HFFc6 (cell line): ENCODE data around the gene THOC5. TPM values are rescaled to one million over a fixed set of nuclear protein-coding genes. Genes with fewer than 3 reads are reported as not detected.

Source experiments
- DNase-seq: peaks from one replicate; pipeline ENCODE4 v3.0.0-alpha.2; 2018
- H3K27ac Mint-ChIP-seq: 2 replicates; pipeline ENCODE4 v1.8.0; 2020; ENCODE audit warnings: mild to moderate bottlenecking, mixed read lengths
- H3K27me3 Mint-ChIP-seq: 2 replicates; pipeline ENCODE4 v1.8.0; 2021; ENCODE audit warnings: mild to moderate bottlenecking, moderate library complexity, mixed read lengths; ENCODE audit not compliant: insufficient read depth
- H3K36me3 Mint-ChIP-seq: 2 replicates; pipeline ENCODE4 v1.8.0; 2021; ENCODE audit warnings: low read depth, mixed read lengths
- H3K4me1 Mint-ChIP-seq: 2 replicates; pipeline ENCODE4 v1.8.0; 2020; ENCODE audit warnings: low read depth, mixed read lengths
- H3K4me3 Mint-ChIP-seq: 2 replicates; pipeline ENCODE4 v1.8.0; 2020; ENCODE audit warnings: mild to moderate bottlenecking, moderate library complexity, mixed read lengths
- H3K9me3 Mint-ChIP-seq: 2 replicates; pipeline ENCODE4 v1.8.0; 2020; ENCODE audit warnings: mild to moderate bottlenecking, mixed read lengths
- total RNA-seq, 6 experiments: library from RNA; stranded (reverse); fragmentation: NEBNext Ultra II Directional; extraction: Animal tissue kit (Norgen Biotek cat#: 25700); gene quantifications; 2 replicates in 1 of 6; 3 replicates in 5 of 6; pipeline ENCODE4 v1.2.3, GENCODE V29; 2021
- TF ChIP-seq, protein P1 (sequence below): fragments of 200-600 bp; sonication (generic); IDR thresholded peaks from 2 replicates; pipeline ENCODE4 v1.5.0; 2021; ENCODE audit warnings: antibody characterized with exemption, mild to moderate bottlenecking

THOC5 gene
- total RNA-seq, 6 experiments from 2014 or later: 50.9 to 55.4 (median 53.0) TPM

- TF ChIP-seq, protein P1, sequence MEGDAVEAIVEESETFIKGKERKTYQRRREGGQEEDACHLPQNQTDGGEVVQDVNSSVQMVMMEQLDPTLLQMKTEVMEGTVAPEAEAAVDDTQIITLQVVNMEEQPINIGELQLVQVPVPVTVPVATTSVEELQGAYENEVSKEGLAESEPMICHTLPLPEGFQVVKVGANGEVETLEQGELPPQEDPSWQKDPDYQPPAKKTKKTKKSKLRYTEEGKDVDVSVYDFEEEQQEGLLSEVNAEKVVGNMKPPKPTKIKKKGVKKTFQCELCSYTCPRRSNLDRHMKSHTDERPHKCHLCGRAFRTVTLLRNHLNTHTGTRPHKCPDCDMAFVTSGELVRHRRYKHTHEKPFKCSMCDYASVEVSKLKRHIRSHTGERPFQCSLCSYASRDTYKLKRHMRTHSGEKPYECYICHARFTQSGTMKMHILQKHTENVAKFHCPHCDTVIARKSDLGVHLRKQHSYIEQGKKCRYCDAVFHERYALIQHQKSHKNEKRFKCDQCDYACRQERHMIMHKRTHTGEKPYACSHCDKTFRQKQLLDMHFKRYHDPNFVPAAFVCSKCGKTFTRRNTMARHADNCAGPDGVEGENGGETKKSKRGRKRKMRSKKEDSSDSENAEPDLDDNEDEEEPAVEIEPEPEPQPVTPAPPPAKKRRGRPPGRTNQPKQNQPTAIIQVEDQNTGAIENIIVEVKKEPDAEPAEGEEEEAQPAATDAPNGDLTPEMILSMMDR: no peak
- Mint-ChIP-seq H3K27ac (no peak overlapping the region), H3K4me1 (no peaks in the 10 kb centered on the region), H3K4me3 (no peak overlapping the region), H3K36me3 (no peaks in the 10 kb centered on the region), H3K9me3 (no peaks in the 10 kb centered on the region), H3K27me3 (peaks cover 13% of the 10 kb centered on the region)
- no peak for DNase-seq
Observed at GRCh38 chr22:29464581-29464980, 89.0 kb downstream of the THOC5 start.

GRCh38 chr22:29463629-29464028 is 89.9 kb downstream of the THOC5 start:
- no peak for DNase-seq
- Mint-ChIP-seq H3K27ac (no peak overlapping the region), H3K4me3 (no peak overlapping the region), H3K27me3 (peaks cover 10% of the 10 kb centered on the region), H3K9me3 (no peaks in the 10 kb centered on the region), H3K4me1 (no peaks in the 10 kb centered on the region), H3K36me3 (no peaks in the 10 kb centered on the region)
- TF ChIP-seq, protein P1: no peak

- Mint-ChIP-seq H3K36me3 (no peaks in the 10 kb centered on the region), H3K27ac (no peak overlapping the region), H3K4me3 (no peak overlapping the region), H3K4me1 (no peaks in the 10 kb centered on the region), H3K27me3 (peaks cover 8% of the 10 kb centered on the region), H3K9me3 (no peaks in the 10 kb centered on the region)
- DNase-seq: no peak
- TF ChIP-seq, protein P1: no peak
Observed at GRCh38 chr22:29461263-29461662, 92.3 kb downstream of the THOC5 start.

GRCh38 chr22:29459773-29460172 is 93.8 kb downstream of the THOC5 start:
- no peak for DNase-seq
- H3K27ac Mint-ChIP-seq: no peak overlapping the region
- no peaks in the 10 kb centered on the region for H3K36me3 Mint-ChIP-seq
- peaks cover 8% of the 10 kb centered on the region for H3K27me3 Mint-ChIP-seq
- no peaks in the 10 kb centered on the region for H3K9me3 Mint-ChIP-seq
- TF ChIP-seq, protein P1: no peak
- H3K4me1 Mint-ChIP-seq: no peaks in the 10 kb centered on the region
- H3K4me3 Mint-ChIP-seq: no peak overlapping the region

DNA sequence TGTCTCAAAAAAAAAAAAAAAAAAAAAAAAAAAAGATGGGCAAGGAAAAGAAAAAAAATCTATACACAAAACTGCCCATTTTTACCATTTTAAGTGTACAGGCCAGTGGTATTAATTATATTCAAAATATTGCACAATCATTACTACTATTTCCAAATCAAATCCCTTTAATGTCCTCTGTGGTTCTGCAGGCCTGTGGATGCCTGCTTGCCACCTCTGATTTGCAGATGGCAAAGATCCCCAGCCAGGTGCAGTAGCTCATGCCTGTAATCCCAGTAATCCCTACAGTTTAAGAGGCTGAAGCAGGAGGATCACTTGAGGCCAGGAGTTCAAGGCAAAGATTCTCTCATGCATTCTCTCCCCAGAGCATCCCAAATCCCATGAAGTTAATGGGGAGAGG is 95.0 kb downstream of the THOC5 start:
- no peaks in the 10 kb centered on the region for H3K4me1 Mint-ChIP-seq
- H3K27me3 Mint-ChIP-seq: peaks cover 8% of the 10 kb centered on the region
- no peak overlapping the region for H3K27ac Mint-ChIP-seq
- no peak overlapping the region for H3K4me3 Mint-ChIP-seq
- TF ChIP-seq, protein P1: no peak
- H3K9me3 Mint-ChIP-seq: no peaks in the 10 kb centered on the region
- H3K36me3 Mint-ChIP-seq: no peaks in the 10 kb centered on the region
- DNase-seq: no peak

DNA sequence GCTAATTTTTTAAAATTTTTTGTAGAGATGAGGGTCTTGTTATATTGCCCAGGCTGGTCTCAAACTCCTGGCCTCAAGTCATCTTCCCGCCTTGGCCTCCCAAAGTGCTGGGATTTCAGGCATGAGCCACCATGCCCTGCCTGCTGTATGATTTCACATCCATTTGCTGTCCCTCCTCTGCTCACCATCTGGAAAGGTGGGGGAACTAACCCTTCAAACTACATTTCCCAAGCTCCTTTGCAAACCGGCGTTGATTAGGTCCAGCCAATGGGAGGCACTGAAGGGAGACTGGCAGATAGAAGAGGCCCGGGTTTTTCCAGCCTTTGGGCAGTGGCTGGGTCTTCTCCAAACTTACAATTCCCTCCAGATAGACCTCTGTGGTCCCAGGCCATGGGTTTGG is 95.8 kb downstream of the THOC5 start:
- no peak overlapping the region for H3K4me3 Mint-ChIP-seq
- H3K36me3 Mint-ChIP-seq: no peaks in the 10 kb centered on the region
- no peaks in the 10 kb centered on the region for H3K4me1 Mint-ChIP-seq
- TF ChIP-seq, protein P1: no peak
- peaks cover 8% of the 10 kb centered on the region for H3K27me3 Mint-ChIP-seq
- H3K9me3 Mint-ChIP-seq: no peaks in the 10 kb centered on the region
- DNase-seq: peak; percentile 10
- H3K27ac Mint-ChIP-seq: no peak overlapping the region
